GM13977 (cell line): Measurements from ENCODE around the gene HAS3.
A peak's percentile ranks its signal among the peaks of the same experiment; 100 is the strongest.

Experiments
- DNase-seq: peaks from one replicate; pipeline ENCODE4 v3.0.0; 2012; ENCODE audit warnings: low spot score
- CTCF ChIP-seq: IDR thresholded peaks from 2 replicates; pipeline ENCODE4 v1.5.1; 2012; ENCODE audit warnings: mild to moderate bottlenecking, control low read depth; ENCODE audit not compliant: insufficient read depth; ENCODE audit errors: extremely low read depth, missing control alignments
- in situ Hi-C: fragments of 300-500 bp; cut with MboI; formaldehyde crosslinking; loops from one replicate; pipeline ENCODE4 v1.12.0; 2022; ENCODE audit warnings: low sequenced_read_pairs, low pct_unique_long_range_greater_than_20kb, mixed read lengths, inconsistent platforms; ENCODE audit not compliant: unreplicated experiment

Gene HAS3

DNA sequence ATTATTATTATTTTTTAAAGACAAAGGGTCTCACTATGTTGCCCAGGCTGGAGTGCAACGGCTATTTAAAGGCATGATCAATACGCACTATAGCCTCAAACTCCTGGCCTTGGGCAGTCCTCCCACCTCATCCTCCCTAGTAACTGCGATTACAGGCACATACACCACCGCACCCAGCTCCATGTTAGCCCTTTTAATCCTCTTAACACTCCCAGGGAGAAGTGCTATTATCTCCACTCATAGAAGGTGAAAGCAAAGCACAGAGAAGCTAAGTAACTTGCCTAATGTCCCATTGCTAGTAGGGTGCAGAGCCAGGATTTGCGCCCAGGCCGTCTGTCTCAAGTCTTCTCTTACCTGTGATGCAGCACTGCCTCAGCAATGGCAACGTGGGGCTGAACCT is 5.0 kb downstream of the HAS3 start:
- no peak for DNase-seq
- in situ Hi-C loops = loop anchor here (25.0 kb wide), 1 partner anchor 398 kb away; no protein-coding TSS in a partner anchor

DNA sequence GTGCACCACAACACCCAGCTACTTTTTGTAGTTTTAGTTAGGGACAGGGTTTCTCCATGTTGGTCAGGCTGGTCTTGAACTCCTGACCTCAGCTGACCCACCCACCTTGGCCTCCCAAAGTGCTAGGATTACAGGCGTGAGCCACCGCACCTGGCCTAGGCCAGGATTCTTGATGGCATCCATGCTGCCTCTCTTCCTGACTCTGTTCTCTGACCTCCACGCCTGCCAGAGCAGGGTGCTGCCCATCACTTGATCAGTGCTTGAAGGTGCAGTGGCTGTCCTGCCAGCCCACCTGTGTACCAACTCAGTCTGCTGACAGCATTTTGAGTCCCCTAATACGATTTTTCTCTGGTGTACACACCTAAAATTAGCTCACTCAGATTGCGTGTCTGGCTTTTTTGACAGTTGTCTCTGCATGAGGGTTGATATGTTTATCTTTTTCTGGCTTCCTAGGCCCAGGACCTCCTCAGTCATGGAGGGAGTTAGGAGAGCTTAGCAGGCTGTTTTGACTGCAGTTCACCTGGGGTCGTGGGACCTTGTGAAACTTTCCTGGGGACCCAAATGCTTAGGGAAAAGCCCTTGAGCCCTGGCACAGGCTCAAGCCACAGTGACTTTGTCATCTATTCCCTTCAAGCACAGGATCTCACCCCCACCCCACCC is 5.9 kb downstream of the HAS3 start:
- in situ Hi-C loops = loop anchor here (25.0 kb wide), 1 partner anchor 399 kb away; no protein-coding TSS in a partner anchor
- no peak for TF ChIP-seq CTCF
- no peak for DNase-seq

More for the DNA sequence above, 5.0 kb downstream of the HAS3 start:
- no peak for TF ChIP-seq CTCF

GRCh38 chr16:69111876-69112230 is 6.4 kb downstream of the HAS3 start:
- in situ Hi-C loops = loop anchor here (25.0 kb wide), 1 partner anchor 400 kb away; no protein-coding TSS in a partner anchor
- no peak for DNase-seq
- TF ChIP-seq CTCF = no peak

DNA sequence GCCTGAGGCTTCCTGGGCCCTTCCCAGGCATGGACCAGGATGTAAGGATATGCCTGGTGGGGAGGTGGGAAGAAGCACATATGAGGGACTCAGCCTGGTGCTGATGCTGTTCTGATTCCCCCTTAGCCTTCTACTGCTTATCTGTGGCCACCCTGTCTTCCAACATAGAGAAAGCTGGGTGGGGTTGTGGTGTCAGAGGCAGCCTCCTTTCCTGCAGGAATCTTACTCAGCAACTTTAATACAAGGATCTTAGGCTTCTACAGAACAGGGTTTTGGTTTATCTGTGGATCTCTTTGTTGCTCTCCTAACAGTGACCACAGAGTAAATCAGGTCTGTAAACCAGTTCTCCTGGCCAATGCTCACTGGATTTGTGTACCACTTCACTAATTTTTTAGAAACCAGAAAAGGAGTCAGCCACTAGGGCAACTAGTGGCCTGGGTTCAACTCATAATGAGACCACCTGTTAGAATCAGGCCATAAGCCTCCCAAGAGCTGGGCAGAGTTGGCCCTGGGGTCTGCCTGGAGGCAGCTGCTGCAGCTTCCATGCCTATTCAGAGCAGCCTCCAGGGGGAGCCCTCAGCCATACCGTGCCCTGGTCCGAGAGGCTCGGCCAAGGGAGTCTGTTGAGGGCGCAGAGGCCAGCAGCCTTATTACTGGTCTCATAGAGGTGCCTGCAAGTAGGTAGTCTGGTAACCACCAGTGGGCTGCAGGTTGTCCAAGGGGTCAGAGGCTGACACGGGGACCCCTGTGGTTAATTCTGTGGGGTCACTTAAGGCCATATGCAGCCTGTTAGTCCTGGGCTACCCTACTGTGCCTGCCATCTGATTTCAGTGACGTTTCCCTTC is 7.1 kb downstream of the HAS3 start:
- in situ Hi-C loops = loop anchor here (25.0 kb wide), 1 partner anchor 400 kb away; no protein-coding TSS in a partner anchor
- peak; percentile 78 for DNase-seq
- peak; percentile 85 for TF ChIP-seq CTCF

- DNase-seq = no peak
- in situ Hi-C loops = loop anchor here (25.0 kb wide), 1 partner anchor 401 kb away; no protein-coding TSS in a partner anchor
- TF ChIP-seq CTCF = no peak
These were observed 7.8 kb downstream of the HAS3 start for GRCh38 chr16:69113216-69113615.

GRCh38 chr16:69114346-69114975 is 9.0 kb downstream of the HAS3 start:
- no peak for TF ChIP-seq CTCF
- in situ Hi-C loops = loop anchor here (25.0 kb wide), 1 partner anchor 402 kb away; no protein-coding TSS in a partner anchor
- DNase-seq = no peak
